Small intestine (tissue), 7 donors: ENCODE data around the gene LAMA3. TPM values are rescaled to one million over a fixed set of nuclear protein-coding genes. Genes with fewer than 3 reads are reported as not detected.

Experiments
- DNase-seq, 2 donors: peaks; one replicate each; pipeline versions ENCODE4 v3.0.0 to v3.0.0-alpha.2; 2013
- FAIRE-seq: peaks from 2 replicates; lab custom pipeline; 2012; peaks lifted over from hg19 to GRCh38; lab: Jason Lieb, UNC
- H3K27ac ChIP-seq, 3 donors: one replicate each; pipeline ENCODE4 v1.5.1; 2013; ENCODE audit warnings: low read length in 2 of 3, mild to moderate bottlenecking in 2 of 3, control low read depth in 1 of 3, inconsistent platforms in 1 of 3, low read depth in 1 of 3, moderate library complexity in 1 of 3
- H3K27me3 ChIP-seq, 3 donors: one replicate each; pipeline ENCODE4 v1.6.1; 2013; ENCODE audit warnings: low read length in 3 of 3, inconsistent platforms in 1 of 3; ENCODE audit not compliant: control insufficient read depth in 3 of 3, insufficient read depth in 3 of 3
- H3K36me3 ChIP-seq, 3 donors: one replicate each; pipeline ENCODE4 v1.6.1; 2013; ENCODE audit warnings: low read length in 3 of 3, inconsistent platforms in 1 of 3, low read depth in 1 of 3, mild to moderate bottlenecking in 1 of 3, moderate library complexity in 1 of 3; ENCODE audit not compliant: control insufficient read depth in 3 of 3, insufficient read depth in 2 of 3
- H3K4me1 ChIP-seq, 3 donors: one replicate each; pipeline ENCODE4 v1.6.1; 2013; ENCODE audit warnings: low read length in 2 of 3, inconsistent platforms in 1 of 3, low read depth in 1 of 3, mild to moderate bottlenecking in 1 of 3, moderate library complexity in 1 of 3; ENCODE audit not compliant: control insufficient read depth in 3 of 3, insufficient read depth in 2 of 3
- H3K4me3 ChIP-seq, 3 donors: one replicate each; pipeline ENCODE4 v1.5.1; 2013; ENCODE audit warnings: low read length in 3 of 3, control low read depth in 1 of 3, inconsistent platforms in 1 of 3, low read depth in 1 of 3, mild to moderate bottlenecking in 1 of 3, moderate library complexity in 1 of 3
- H3K9me3 ChIP-seq, 2 donors: one replicate each; pipeline ENCODE4 v1.6.1; 2013; ENCODE audit warnings: low read depth in 1 of 2, low read length in 1 of 2; ENCODE audit not compliant: control insufficient read depth in 2 of 2, insufficient read depth in 1 of 2
- WGBS, 3 donors: extraction: QIAGEN DNeasy Blood & Tissue Kit; methylation state at CpG; one replicate each; pipeline ENCODE4 v1.1.7; 2013; 5-methylcytosine and 5-hydroxymethylcytosine counted together
- polyA plus RNA-seq, 4 donors: library from polyadenylated mRNA; stranded (reverse) in 3 of 4; unstranded in 1 of 4; fragments of 200-250 nt in 3 of 4; fragments of 120-200 nt in 1 of 4; gene quantifications; one replicate each; pipeline versions ENCODE4 v1.2.1 to v1.2.3, GENCODE V29; 2013
- donor health status: healthy with polysubstance abuse.
- donor health status: control.
- donor health status: control.
- donor health status: Bipolar disorder and iron deficiency.
- donor health status: healthy.

Gene LAMA3
- polyA plus RNA-seq, 4 donors = 9.7 to 67.4 (median 22.0) TPM

DNA sequence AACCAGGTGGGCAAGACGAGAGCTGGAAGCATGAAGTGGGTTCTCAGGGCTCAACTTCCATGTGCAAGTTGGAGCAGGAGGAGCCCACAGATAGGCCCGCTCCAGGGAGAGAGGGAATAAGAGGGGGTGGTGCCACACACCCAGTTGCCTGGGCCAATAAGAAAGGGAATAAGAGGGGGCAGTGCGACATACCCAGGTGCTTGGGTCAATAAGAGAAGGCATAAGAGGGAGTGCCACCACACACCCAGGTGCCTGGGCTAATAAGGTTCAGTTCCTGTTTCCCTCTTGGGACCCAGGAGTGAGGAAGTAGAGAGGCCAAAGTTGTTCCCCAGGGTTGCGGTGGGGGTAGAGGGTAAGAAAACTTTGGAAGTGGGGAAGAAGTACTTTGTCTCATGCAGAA is 127.5 kb downstream of the LAMA3 start:
- Histone ChIP-seq H3K36me3 (no peaks in the 10 kb centered on the region), H3K27ac (no peak overlapping the region), H3K9me3 (no peaks in the 10 kb centered on the region), H3K4me1 (no peaks in the 10 kb centered on the region), H3K4me3 (no peak overlapping the region), H3K27me3 (no peaks in the 10 kb centered on the region)
- 67 to 78% (median 73%) methylated on average over 4 of the region's 4 CpGs for WGBS, 3 donors
- peak in 1 of 2 donors; percentile 42 for DNase-seq
- no peak for FAIRE-seq

GRCh38 chr18:23819001-23819400 is 129.7 kb downstream of the LAMA3 start:
- Histone ChIP-seq H3K4me3 (no peak overlapping the region), H3K27me3 (no peaks in the 10 kb centered on the region), H3K9me3 (no peaks in the 10 kb centered on the region), H3K4me1 (no peaks in the 10 kb centered on the region), H3K36me3 (no peaks in the 10 kb centered on the region), H3K27ac (no peak overlapping the region)
- 61 to 82% (median 80%) methylated on average over 1 of the region's 1 CpG for WGBS, 3 donors
- FAIRE-seq (no peak), DNase-seq (no peak)

- no peak for DNase-seq
- no peak for FAIRE-seq
- WGBS, 3 donors = 74 to 81% (median 79%) methylated on average over 10 of the region's 10 CpGs
These were observed 133.5 kb downstream of the LAMA3 start for GRCh38 chr18:23822590-23823385.

DNA sequence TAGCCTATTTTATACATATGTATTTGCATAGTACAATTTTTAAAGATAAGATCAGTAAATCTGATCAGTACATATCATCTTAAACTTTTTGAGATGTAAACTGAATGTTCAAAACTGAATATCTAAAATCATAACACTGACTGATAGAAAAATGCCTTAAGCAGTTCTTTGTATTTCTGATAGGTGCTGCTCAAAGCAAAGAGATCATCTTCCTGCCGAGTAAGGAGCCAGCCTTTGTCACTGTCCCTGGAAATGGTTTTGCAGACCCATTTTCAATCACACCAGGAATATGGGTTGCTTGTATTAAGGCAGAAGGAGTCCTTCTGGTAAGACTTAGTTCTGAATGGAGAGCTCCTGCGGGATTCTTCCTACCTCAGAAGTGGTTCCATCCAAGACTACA is 135.0 kb downstream of the LAMA3 start:
- Histone ChIP-seq H3K27me3 (no peaks in the 10 kb centered on the region), H3K27ac (no peak overlapping the region), H3K4me3 (no peak overlapping the region), H3K4me1 (peaks cover 0 to 15% (median 0%) of the 10 kb centered on the region in 3 donors), H3K9me3 (no peaks in the 10 kb centered on the region), H3K36me3 (no peaks in the 10 kb centered on the region)
- FAIRE-seq (no peak), DNase-seq (no peak)
- 65 to 82% (median 68%) methylated on average over 2 of the region's 2 CpGs for WGBS, 3 donors

More at GRCh38 chr18:23822590-23823385, 133.5 kb downstream of the LAMA3 start:
- H3K27ac ChIP-seq = no peak overlapping the region
- H3K27me3 ChIP-seq = no peaks in the 10 kb centered on the region
- H3K4me3 ChIP-seq = no peak overlapping the region
- H3K36me3 ChIP-seq = no peaks in the 10 kb centered on the region
- H3K4me1 ChIP-seq = peaks cover 0 to 11% (median 0%) of the 10 kb centered on the region in 3 donors
- H3K9me3 ChIP-seq = no peaks in the 10 kb centered on the region

DNA sequence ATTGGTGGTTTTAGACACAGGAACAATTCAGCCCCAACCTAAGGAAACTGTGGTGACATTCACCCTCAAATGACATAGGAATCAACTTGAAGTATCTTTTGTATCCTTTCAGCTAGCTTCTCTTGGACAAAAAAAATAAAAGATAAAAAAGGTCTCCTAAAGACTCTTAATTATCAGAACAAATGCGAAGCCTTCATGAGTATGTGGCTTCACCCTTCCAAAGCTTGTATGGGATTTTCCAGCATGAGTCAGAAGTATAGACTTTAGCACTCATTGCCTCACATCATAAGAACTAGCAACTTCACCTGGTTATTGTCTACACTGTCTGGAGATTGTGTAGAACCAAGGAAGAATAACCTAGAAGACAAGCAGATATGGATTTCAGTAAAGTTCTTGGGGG is 135.4 kb downstream of the LAMA3 start:
- Histone ChIP-seq H3K4me1 (peaks cover 0 to 17% (median 0%) of the 10 kb centered on the region in 3 donors), H3K36me3 (no peaks in the 10 kb centered on the region), H3K9me3 (no peaks in the 10 kb centered on the region), H3K4me3 (no peak overlapping the region), H3K27me3 (no peaks in the 10 kb centered on the region), H3K27ac (no peak overlapping the region)
- DNase-seq = peak; percentile 34 to 51
- WGBS, 3 donors = 83 to 91% (median 85%) methylated on average over 1 of the region's 1 CpG
- FAIRE-seq = no peak

DNA sequence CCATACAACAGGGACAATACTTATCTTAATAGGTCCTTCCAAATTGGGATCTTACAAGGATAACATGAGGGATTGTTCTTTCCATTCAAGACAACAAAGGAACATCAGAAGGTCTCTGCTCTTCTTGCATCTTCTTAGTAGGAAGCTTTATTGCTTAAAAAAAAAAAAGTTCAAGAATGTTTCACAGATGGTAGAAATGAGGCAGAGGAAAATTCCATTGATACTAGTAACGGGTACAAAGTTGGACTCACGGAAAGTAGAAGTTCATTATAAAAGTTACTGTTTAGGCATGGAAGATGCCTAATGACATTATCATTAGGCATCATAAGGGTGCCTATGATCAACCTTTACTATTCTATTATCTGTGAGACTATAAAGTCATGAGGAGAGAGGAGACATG is 136.2 kb downstream of the LAMA3 start:
- H3K36me3 ChIP-seq = no peaks in the 10 kb centered on the region
- DNase-seq (no peak), FAIRE-seq (no peak)
- no peak overlapping the region for H3K4me3 ChIP-seq
- no peak overlapping the region for H3K27ac ChIP-seq
- WGBS, 3 donors = 91 to 97% (median 96%) methylated on average over 2 of the region's 2 CpGs
- no peaks in the 10 kb centered on the region for H3K27me3 ChIP-seq
- H3K9me3 ChIP-seq = no peaks in the 10 kb centered on the region
- H3K4me1 ChIP-seq = peaks cover 0 to 17% (median 0%) of the 10 kb centered on the region in 3 donors

DNA sequence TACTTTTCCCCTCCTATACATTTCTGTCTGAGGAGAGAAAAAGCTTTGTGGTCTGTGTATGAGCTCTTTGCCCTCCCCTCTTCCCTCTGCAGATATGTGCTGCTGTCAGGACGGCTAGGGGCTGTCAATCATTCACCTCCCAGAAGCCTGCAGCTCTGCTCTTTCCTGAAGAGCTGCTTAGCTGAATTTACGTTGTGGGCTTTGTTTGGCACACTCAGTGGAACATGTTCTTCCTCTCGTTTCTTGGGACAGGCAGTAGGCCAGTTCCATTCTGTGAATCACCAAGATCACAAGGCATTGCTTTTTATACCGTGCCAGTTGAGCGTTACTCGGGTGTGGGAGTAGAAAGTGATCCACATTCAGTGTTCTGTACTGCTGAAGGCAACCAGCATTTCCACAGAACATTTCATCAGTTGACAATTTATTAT is 136.7 kb downstream of the LAMA3 start:
- Histone ChIP-seq H3K4me3 (no peak overlapping the region), H3K36me3 (no peaks in the 10 kb centered on the region), H3K27me3 (no peaks in the 10 kb centered on the region), H3K4me1 (peaks cover 0 to 17% (median 0%) of the 10 kb centered on the region in 3 donors), H3K9me3 (no peaks in the 10 kb centered on the region), H3K27ac (no peak overlapping the region)
- peak in 1 of 2 donors; percentile 40 for DNase-seq
- 39 to 63% (median 57%) methylated on average over 6 of the region's 6 CpGs for WGBS, 3 donors
- no peak for FAIRE-seq

DNA sequence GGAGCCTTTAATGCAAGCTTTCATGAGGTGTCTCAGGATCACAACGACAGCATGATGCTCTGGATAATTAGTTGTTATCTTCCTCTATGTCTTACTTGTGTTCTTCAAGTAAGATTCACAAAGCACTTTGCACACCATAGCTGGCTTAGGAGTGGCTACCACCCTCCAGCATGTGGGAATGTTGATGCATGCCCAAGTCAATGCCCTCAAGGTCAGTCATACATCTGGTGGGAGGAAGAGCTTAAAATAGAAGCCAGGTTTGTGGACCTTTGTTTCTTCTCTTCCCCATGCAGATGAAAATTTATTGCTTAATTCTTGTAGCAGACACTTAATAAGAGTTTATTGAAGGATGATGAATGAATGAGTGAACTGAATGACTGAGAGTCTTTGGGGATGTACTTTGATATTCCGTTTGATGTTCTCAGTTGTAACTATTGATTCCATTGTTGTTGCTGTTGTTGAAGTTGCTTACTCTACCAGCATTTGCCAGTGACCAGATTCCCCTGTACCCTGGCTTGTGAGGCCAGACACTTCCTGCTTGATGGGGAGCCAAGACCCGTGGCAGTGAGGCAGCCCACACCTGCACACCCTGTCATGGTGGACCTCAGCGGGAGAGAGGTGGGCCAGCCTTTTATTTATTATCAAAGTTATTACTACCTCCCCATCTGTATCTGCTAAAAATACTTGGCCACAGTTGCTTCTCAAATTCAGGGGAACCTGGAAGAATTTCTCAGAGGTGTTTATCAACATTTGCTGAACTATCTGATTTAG is 137.8 kb downstream of the LAMA3 start:
- Histone ChIP-seq H3K4me1 (peaks cover 0 to 17% (median 0%) of the 10 kb centered on the region in 3 donors), H3K36me3 (no peaks in the 10 kb centered on the region), H3K9me3 (no peaks in the 10 kb centered on the region), H3K4me3 (no peak overlapping the region), H3K27ac (no peak overlapping the region), H3K27me3 (no peaks in the 10 kb centered on the region)
- FAIRE-seq (no peak), DNase-seq (no peak)
- 73 to 82% (median 76%) methylated on average over 4 of the region's 4 CpGs for WGBS, 3 donors
